HUES6 (cell line): ENCODE results near the gene C16orf89.

Experiments used
- H3K27ac ChIP-seq: 2 replicates; pipeline ENCODE4 v1.7.0; 2013; ENCODE audit warnings: low read depth, mild to moderate bottlenecking, low read length, inconsistent platforms
- H3K27me3 ChIP-seq: 2 replicates; pipeline ENCODE4 v1.6.1; 2013; ENCODE audit warnings: low read length; ENCODE audit not compliant: control insufficient read depth, insufficient read depth
- H3K36me3 ChIP-seq: 2 replicates; pipeline ENCODE4 v1.6.1; 2013; ENCODE audit warnings: low read length; ENCODE audit not compliant: control insufficient read depth, insufficient read depth
- H3K4me1 ChIP-seq: 2 replicates; pipeline ENCODE4 v1.6.1; 2013; ENCODE audit warnings: low read length; ENCODE audit not compliant: control insufficient read depth, insufficient read depth
- H3K4me3 ChIP-seq: 2 replicates; pipeline ENCODE4 v1.5.1; 2013; ENCODE audit warnings: low read depth, low read length
- H3K9ac ChIP-seq: one replicate; pipeline ENCODE4 v1.6.1; 2013; ENCODE audit warnings: mild to moderate bottlenecking, low read length
- H3K9me3 ChIP-seq: 2 replicates; pipeline ENCODE4 v1.6.1; 2013; ENCODE audit warnings: low read depth, low read length; ENCODE audit not compliant: control insufficient read depth, insufficient read depth

The C16orf89 gene

GRCh38 chr16:5001986-5002385 lies 63.8 kb downstream of the C16orf89 start:
- H3K9me3 ChIP-seq = no peaks in the 10 kb centered on the region
- H3K27ac ChIP-seq = no peak overlapping the region
- no peaks in the 10 kb centered on the region for H3K4me1 ChIP-seq
- H3K4me3 ChIP-seq = no peak overlapping the region
- no peak overlapping the region for H3K9ac ChIP-seq
- H3K27me3 ChIP-seq = no peaks in the 10 kb centered on the region
- H3K36me3 ChIP-seq = no peaks in the 10 kb centered on the region

GRCh38 chr16:5001571-5001970 lies 64.2 kb downstream of the C16orf89 start:
- H3K4me1 ChIP-seq = no peaks in the 10 kb centered on the region
- H3K9me3 ChIP-seq = no peaks in the 10 kb centered on the region
- H3K4me3 ChIP-seq = no peak overlapping the region
- no peak overlapping the region for H3K27ac ChIP-seq
- no peak overlapping the region for H3K9ac ChIP-seq
- no peaks in the 10 kb centered on the region for H3K27me3 ChIP-seq
- no peaks in the 10 kb centered on the region for H3K36me3 ChIP-seq

DNA sequence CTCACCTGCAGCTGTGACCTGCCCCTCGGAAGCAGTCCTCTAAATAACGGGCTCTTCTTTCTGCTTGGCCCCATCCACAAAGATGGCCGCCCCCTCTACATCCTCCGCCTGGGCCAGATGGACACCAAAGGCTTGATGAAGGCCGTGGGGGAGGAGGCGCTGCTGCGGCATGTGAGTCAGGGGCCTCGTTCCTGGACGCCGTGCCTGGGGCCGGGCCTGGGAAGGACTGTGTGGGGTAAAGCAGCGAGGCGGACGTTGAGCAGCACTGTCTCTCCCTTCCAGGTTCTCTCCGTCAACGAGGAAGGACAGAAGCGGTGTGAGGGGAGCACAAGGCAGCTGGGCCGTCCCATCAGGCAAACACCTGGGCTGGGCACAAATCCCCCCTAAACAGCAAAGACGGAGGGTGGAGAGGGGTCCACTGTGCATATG lies 65.2 kb downstream of the C16orf89 start:
- Histone ChIP-seq H3K9me3 (no peaks in the 10 kb centered on the region), H3K4me1 (no peaks in the 10 kb centered on the region), H3K4me3 (no peak overlapping the region), H3K27me3 (no peaks in the 10 kb centered on the region), H3K27ac (no peak overlapping the region), H3K36me3 (no peaks in the 10 kb centered on the region), H3K9ac (no peak overlapping the region)

- no peaks in the 10 kb centered on the region for H3K9me3 ChIP-seq
- no peaks in the 10 kb centered on the region for H3K4me1 ChIP-seq
- H3K9ac ChIP-seq = no peak overlapping the region
- no peaks in the 10 kb centered on the region for H3K36me3 ChIP-seq
- H3K27ac ChIP-seq = no peak overlapping the region
- no peak overlapping the region for H3K4me3 ChIP-seq
- H3K27me3 ChIP-seq = no peaks in the 10 kb centered on the region
These were observed 70.9 kb downstream of the C16orf89 start for GRCh38 chr16:4994719-4995434.
